ENCODE data around the gene ESRRB. TPM values are rescaled to one million over a fixed set of nuclear protein-coding genes. Genes with fewer than 3 reads are reported as not detected.

The ESRRB gene
- polyA plus RNA-seq, 6 donors from 2014 or later, result not detected

DNA sequence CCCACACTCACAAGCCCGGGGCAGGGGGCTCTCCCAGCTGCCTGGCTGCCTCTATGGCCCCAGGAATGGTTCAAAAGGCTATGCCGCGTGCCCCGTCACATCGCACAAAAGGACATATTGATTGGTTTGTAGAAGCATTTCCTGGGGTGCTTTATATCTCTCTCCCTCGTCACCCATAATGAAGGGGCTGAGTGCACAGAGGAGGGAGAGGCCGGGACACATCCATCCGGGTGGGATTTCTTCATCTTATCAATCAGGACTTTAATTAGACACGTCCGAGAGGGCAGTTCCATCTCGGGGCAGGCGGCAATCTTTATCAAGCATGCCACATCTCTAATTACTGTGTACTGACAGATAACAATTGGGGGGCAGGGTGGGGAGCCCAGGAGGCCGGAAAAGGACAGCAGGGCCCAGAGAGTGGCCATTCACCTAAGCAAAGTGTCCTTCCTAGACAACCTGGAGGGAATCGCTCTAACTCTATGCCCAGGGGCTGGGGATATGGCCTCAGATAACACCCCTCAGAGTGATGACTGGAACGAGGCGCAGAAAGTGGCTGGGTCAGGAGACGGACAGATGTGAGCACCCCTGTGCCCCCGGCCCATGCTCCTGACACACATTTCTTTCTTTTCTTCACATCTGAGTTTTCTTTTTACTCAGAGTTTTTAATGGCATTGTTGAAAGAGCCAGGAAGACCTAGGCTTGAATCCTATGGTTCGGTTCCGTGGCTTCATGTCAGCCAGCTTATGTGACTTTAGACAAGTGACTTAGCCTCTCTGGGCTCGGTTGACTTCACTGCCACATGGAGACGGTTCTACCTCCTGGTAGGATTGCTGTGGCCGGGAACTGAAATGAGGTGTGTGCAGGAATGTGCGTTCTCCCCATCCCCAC lies 36.0 kb upstream of the ESRRB start:
- ATAC-seq (ENCODE audit: low read depth in 2 of 2), result no peak
- H3K9me3 Mint-ChIP-seq, result peaks cover 0 to 11% (median 3%) of the 10 kb centered on the region in 7 donors
- H3K36me3 Mint-ChIP-seq, result peaks cover 4 to 8% of the 10 kb centered on the region in 2 donors
- no peak overlapping the region for H3K27ac Mint-ChIP-seq
- H3K4me1 Mint-ChIP-seq, result no peaks in the 10 kb centered on the region
- peak overlapping the region in 1 of 8 donors; percentile 73 for H3K4me3 Mint-ChIP-seq
- peaks cover 8 to 46% (median 42%) of the 10 kb centered on the region in 3 donors for H3K27me3 Mint-ChIP-seq
- DNase-seq, result no peak

DNA sequence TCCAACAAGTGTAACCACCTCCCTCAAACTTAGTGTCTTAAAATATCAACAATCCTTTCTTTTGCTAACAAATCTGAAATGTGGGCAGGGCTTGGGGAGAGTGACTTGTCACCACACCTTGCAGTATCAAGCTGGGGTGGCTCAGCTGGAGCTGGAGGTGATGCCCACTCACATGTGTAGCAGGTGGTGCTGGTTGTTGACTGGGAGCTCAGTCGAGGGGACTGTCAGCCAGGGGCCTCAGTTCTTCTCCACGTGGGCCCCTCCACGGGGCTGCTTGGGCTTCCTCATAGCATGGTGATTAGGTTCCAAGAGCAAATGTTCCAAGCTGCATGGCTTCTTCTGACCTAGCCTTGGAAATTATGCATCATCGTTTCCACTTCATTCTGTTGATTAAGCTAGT lies 32.6 kb upstream of the ESRRB start:
- no peak overlapping the region for H3K4me3 Mint-ChIP-seq
- ATAC-seq (ENCODE audit: low read depth in 2 of 2) (no peak), DNase-seq (no peak)
- H3K36me3 Mint-ChIP-seq, result peaks cover 0 to 8% of the 10 kb centered on the region in 2 donors
- H3K9me3 Mint-ChIP-seq, result peaks cover 0 to 11% (median 0%) of the 10 kb centered on the region in 7 donors
- H3K27ac Mint-ChIP-seq, result peak overlapping the region in 1 of 6 donors; percentile 36
- H3K4me1 Mint-ChIP-seq, result no peaks in the 10 kb centered on the region
- peaks cover 16 to 47% (median 28%) of the 10 kb centered on the region in 3 donors for H3K27me3 Mint-ChIP-seq

DNA sequence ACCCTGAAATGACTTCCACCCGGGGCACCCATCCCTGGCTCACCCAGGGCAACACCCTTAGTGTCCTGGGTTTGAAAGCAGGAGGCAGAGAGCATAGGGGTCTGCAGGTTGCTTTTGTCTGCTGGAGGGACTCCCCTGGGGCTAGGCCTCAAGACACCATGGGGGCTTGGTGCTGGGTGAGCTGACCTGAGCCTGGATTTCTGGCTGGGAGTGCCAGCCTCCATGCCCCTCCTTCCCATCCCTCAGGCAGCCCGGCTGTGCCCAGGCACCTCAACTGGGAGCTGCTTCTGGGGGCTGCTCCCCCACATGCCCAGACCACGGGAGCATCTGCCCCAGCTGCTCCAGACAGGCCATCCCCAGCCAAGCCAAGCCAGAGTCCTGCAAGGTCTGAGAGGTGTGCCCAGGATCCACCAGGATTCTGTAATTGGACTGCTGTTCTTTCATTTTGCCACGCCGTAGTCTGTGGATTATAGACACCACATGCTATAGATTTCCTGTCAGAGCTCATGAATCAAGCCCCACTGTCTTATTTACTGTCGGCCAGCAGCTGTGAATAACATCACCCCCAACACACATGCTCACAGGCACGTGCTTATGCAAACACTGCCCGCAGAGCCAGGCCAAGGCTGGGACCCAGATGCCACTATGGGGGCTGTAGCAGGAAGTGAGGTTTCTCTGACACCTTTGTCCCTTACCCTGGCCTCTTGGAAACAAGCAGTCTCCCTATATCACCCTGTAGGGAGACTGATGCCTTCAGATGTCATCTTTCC lies 29.4 kb upstream of the ESRRB start:
- H3K9me3 Mint-ChIP-seq, result peaks cover 0 to 11% (median 0%) of the 10 kb centered on the region in 7 donors
- DNase-seq (no peak), ATAC-seq (ENCODE audit: low read depth in 2 of 2) (no peak)
- peaks cover 0 to 8% of the 10 kb centered on the region in 2 donors for H3K36me3 Mint-ChIP-seq
- no peaks in the 10 kb centered on the region for H3K4me1 Mint-ChIP-seq
- H3K4me3 Mint-ChIP-seq, result peak overlapping the region in 1 of 8 donors; percentile 41
- H3K27ac Mint-ChIP-seq, result peak overlapping the region in 1 of 6 donors; percentile 74
- peaks cover 34 to 64% (median 50%) of the 10 kb centered on the region in 3 donors for H3K27me3 Mint-ChIP-seq

DNA sequence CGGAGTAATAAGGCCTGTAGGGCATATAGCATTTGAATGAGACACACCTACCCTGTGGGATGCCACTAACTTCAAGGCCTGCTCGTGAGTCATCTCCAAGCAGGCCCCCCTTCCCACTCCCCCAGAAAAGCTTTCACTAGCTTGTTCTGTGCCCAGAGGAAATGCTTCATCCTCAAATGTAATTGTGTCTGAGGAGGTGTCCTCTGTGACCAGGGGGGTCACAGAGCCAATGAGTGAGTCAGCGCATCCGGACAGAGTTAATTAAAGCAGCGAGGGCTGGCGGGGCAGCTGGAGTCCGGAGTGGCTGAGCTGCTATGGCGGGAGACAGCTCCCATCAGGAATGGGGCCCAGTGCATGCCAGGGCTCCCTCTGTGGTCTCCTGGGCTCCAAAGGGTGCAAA lies 27.0 kb upstream of the ESRRB start:
- ATAC-seq (ENCODE audit: low read depth in 2 of 2), result no peak
- Mint-ChIP-seq H3K4me3 (no peak overlapping the region), H3K4me1 (peaks cover 0 to 6% (median 4%) of the 10 kb centered on the region in 3 donors), H3K27me3 (peaks cover 48 to 64% (median 52%) of the 10 kb centered on the region in 3 donors), H3K36me3 (no peaks in the 10 kb centered on the region), H3K9me3 (no peaks in the 10 kb centered on the region), H3K27ac (no peak overlapping the region)
- DNase-seq, result no peak

DNA sequence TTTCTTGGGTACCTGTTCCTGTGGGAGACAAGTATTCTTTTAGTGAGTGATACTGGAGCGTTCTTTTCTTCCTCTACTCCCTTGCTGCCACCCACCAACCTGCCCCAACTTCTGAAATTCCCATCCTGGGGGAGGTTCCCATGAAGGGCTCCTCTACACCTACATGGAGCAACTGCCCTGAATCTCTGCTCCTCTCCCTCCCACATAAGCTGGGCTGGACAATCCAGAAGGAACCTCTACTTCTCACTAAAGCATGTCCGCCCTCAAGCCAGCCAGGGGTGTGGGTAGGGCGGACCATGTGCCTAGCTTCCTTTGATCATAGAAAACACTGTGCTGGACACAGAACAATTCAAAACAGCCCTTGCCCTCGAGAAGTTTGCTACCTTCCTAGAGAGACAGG lies 25.9 kb upstream of the ESRRB start:
- Mint-ChIP-seq H3K27ac (no peak overlapping the region), H3K9me3 (no peaks in the 10 kb centered on the region), H3K36me3 (no peaks in the 10 kb centered on the region), H3K27me3 (peaks cover 52 to 70% (median 55%) of the 10 kb centered on the region in 3 donors), H3K4me1 (peaks cover 0 to 6% (median 4%) of the 10 kb centered on the region in 3 donors), H3K4me3 (no peak overlapping the region)
- no peak for DNase-seq
- no peak for ATAC-seq (ENCODE audit: low read depth in 2 of 2)

DNA sequence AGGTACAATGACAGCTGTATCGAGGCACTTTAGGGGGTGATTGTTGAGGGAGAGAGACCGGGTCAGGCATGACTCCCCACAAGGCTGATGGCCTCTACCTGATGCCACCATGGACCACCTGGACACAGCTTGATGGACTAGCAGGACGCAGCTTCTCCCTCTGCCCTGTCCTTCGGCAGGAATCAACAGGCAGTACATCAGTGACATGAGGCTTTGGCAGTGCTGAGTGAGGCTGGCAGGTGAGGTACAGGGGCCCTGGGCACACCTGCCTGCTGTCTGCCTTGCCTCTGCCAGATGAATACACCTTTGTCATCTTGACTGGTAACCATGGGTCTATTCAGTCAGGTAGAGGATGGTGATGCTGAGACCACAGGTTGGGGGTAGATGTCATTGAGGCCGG lies 25.3 kb upstream of the ESRRB start:
- H3K9me3 Mint-ChIP-seq, result no peaks in the 10 kb centered on the region
- no peaks in the 10 kb centered on the region for H3K36me3 Mint-ChIP-seq
- peaks cover 51 to 72% (median 62%) of the 10 kb centered on the region in 3 donors for H3K27me3 Mint-ChIP-seq
- no peak for DNase-seq
- ATAC-seq (ENCODE audit: low read depth in 2 of 2), result no peak
- no peak overlapping the region for H3K27ac Mint-ChIP-seq
- H3K4me3 Mint-ChIP-seq, result no peak overlapping the region
- H3K4me1 Mint-ChIP-seq, result peaks cover 0 to 6% (median 4%) of the 10 kb centered on the region in 3 donors

DNA sequence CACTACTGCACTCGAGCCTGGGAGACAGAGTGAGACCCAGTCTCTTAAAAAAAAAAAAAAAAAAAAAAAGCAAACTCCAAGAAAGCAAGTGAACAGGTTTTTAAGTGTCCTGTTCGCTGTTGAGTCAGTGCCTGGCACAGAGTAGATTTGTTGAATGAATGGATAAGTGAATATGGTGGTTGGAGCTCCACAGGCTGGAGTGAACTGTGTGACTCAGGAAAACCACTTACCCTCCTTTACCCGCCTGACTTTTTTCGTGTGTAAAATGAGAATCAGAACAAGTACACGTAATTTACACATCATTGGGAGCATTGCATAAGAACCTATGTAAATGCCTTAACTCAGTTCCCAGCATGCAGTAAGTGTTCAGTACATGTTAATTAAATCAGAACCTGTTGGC lies 24.0 kb upstream of the ESRRB start:
- Mint-ChIP-seq H3K4me3 (peak overlapping the region in 1 of 8 donors; percentile 39), H3K27ac (no peak overlapping the region), H3K4me1 (peaks cover 0 to 6% (median 4%) of the 10 kb centered on the region in 3 donors), H3K9me3 (no peaks in the 10 kb centered on the region), H3K36me3 (no peaks in the 10 kb centered on the region), H3K27me3 (peaks cover 48 to 80% (median 75%) of the 10 kb centered on the region in 3 donors)
- ATAC-seq (ENCODE audit: low read depth in 2 of 2) (no peak), DNase-seq (no peak)

DNA sequence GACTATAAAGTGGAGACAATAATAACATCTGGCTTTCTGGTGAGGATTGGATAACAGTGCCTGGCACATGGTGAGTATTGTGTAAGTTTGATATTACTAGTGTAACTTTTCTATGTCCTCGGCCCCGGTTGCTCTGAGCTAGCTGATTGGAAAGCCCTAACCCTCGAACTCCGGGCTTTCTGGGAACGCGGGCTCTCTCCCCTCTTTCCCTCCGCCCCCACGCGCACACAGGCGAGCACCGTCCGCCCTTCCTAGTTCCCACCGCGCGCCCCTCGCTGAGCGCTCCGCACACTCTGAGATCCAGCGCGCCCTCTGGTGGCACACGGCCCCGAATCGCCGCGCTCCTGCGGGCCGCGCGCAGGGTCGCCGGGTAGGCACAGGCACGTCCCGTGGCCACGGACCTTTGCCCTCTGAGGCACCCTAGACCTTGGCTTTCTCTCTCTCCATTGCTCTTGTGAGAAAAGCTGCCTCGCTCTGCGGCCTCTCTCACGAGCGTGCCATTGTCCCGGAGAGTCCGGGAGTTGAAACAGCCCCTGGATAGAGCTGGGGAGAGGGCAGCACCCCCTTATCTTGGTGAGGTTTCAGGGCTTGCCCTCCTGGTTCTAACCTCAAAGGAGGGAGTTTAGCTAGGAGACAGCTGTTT lies 23.2 kb upstream of the ESRRB start:
- DNase-seq, result peak; percentile 32
- Mint-ChIP-seq H3K4me3 (peak overlapping the region in 2 of 8 donors; percentile 22 to 60), H3K36me3 (no peaks in the 10 kb centered on the region), H3K4me1 (peaks cover 0 to 6% (median 4%) of the 10 kb centered on the region in 3 donors), H3K27ac (no peak overlapping the region), H3K9me3 (no peaks in the 10 kb centered on the region), H3K27me3 (peaks cover 50 to 83% (median 81%) of the 10 kb centered on the region in 3 donors)
- ATAC-seq (ENCODE audit: low read depth in 2 of 2), result peak; percentile 23 to 37

DNA sequence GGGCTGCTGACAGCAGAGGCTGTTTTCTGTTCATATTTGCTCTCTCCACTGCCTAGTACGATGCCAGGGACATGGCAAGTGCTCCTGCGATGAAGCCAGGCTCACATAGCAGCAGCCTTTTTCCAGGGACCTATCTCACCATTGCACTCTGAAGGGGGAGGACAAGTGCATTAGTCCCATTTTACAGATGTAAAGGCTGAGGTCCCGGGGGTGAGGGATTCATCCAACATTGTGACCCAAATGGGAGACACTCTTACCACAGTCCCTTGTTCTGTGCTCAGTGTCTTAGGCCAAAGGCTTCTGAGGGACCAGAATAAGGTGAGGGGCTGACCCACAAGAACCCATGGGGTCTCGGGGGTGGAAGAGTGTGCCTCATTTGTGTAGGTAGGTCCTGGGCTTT lies 21.6 kb upstream of the ESRRB start:
- Mint-ChIP-seq H3K27ac (peak overlapping the region in 1 of 6 donors; percentile 47), H3K36me3 (no peaks in the 10 kb centered on the region), H3K9me3 (no peaks in the 10 kb centered on the region), H3K4me3 (no peak overlapping the region), H3K4me1 (peaks cover 0 to 6% (median 4%) of the 10 kb centered on the region in 3 donors), H3K27me3 (peaks cover 45 to 76% (median 70%) of the 10 kb centered on the region in 3 donors)
- ATAC-seq (ENCODE audit: low read depth in 2 of 2), result no peak
- no peak for DNase-seq

DNA sequence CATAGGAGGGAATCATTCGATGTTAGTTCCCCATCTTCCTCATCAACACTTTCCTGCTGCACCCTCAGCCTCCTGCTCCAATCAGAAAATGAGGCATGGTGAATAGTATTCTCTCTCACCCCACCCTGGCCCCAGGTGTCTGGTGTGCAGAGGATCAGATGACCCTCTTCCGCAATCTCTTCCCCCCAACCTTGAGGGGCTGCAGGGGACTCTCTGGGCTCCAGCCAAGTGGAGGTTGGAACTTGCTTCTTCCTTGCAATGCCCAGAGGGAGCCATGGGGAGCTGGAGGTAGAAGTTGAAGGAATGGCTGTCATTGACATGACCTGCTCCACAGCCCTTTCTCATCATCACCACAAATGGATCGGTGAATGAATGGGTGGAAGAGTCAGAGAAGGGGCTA lies 20.2 kb upstream of the ESRRB start:
- no peak for ATAC-seq (ENCODE audit: low read depth in 2 of 2)
- no peaks in the 10 kb centered on the region for H3K9me3 Mint-ChIP-seq
- no peaks in the 10 kb centered on the region for H3K36me3 Mint-ChIP-seq
- peaks cover 0 to 6% (median 4%) of the 10 kb centered on the region in 3 donors for H3K4me1 Mint-ChIP-seq
- peaks cover 44 to 75% (median 61%) of the 10 kb centered on the region in 3 donors for H3K27me3 Mint-ChIP-seq
- no peak for DNase-seq
- no peak overlapping the region for H3K27ac Mint-ChIP-seq
- no peak overlapping the region for H3K4me3 Mint-ChIP-seq

DNA sequence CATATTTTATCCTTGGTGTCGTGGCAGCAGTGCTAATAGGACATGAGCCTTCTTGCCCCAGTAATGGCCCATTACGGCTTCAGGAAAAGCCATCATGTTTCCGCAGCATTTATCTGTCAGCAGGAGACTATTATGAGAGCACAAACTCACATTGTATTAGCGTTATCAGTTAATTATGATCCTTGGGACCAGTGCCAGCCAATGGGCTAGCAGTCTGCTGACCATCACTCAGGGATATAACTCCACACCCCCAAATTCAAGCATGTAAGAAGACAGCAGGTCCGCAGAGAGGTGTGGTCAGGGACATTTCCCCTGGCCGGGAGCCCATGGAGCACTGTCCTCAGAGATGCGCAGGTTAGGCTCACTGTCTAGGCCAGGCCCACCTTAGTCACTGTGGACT lies 4.9 kb upstream of the ESRRB start:
- peaks cover 0 to under 1% (median 0%) of the 10 kb centered on the region in 3 donors for H3K4me1 Mint-ChIP-seq
- peaks cover 0 to 3% (median 0%) of the 10 kb centered on the region in 7 donors for H3K9me3 Mint-ChIP-seq
- H3K4me3 Mint-ChIP-seq, result no peak overlapping the region
- ATAC-seq (ENCODE audit: low read depth in 2 of 2), result no peak
- DNase-seq, result no peak
- peaks cover 49 to 69% (median 65%) of the 10 kb centered on the region in 3 donors for H3K27me3 Mint-ChIP-seq
- H3K36me3 Mint-ChIP-seq, result no peaks in the 10 kb centered on the region
- H3K27ac Mint-ChIP-seq, result no peak overlapping the region

DNA sequence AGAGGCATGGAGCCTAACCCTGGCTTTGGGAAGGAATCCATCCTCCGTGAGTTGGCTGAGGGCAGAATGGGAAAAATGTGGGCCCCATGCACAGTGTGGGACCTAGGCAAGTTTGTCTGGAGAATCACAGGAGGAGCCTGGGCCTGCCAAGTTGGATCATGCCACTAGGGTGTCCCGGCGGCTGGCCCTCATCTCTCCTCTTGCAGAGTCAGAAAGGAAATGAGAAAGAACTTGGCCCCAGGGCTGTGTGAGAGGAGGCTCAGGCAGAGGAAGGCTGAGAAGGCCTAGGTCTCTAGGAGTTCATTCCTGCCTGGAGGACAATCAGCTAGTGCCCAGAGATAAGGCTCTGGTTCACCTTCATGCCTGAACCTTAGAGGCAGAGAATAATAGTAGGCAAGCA lies 2.5 kb upstream of the ESRRB start:
- peaks cover 60 to 78% (median 71%) of the 10 kb centered on the region in 3 donors for H3K27me3 Mint-ChIP-seq
- H3K9me3 Mint-ChIP-seq, result peaks cover 0 to 5% (median 0%) of the 10 kb centered on the region in 7 donors
- DNase-seq, result no peak
- no peak overlapping the region for H3K27ac Mint-ChIP-seq
- no peaks in the 10 kb centered on the region for H3K36me3 Mint-ChIP-seq
- peaks cover 4 to 11% (median 5%) of the 10 kb centered on the region in 3 donors for H3K4me1 Mint-ChIP-seq
- no peak for ATAC-seq (ENCODE audit: low read depth in 2 of 2)
- no peak overlapping the region for H3K4me3 Mint-ChIP-seq

DNA sequence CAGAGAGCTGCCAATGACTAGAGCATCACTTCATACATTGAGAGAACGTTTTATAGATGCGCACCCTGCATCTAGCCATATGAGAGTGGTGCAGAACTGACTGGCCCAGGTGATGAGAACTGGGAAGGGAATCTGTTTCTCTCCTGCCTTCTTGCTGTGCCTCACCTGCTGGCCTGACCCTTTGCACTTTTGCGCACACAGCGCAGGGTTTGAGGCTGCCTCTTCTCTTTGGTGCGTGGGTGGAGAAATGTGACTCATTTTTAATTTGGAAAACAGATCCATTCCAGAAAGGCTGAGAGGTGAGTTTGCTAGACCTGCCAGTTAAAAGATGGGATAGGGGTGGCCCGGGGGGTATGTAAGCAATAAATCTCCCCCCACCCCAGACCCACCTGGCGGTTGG lies 453 bp upstream of the ESRRB start:
- DNase-seq, result no peak
- no peak overlapping the region for H3K4me3 Mint-ChIP-seq
- peaks cover 69 to 91% (median 85%) of the 10 kb centered on the region in 3 donors for H3K27me3 Mint-ChIP-seq
- no peak for ATAC-seq (ENCODE audit: low read depth in 2 of 2)
- no peaks in the 10 kb centered on the region for H3K36me3 Mint-ChIP-seq
- peaks cover 0 to 2% (median 0%) of the 10 kb centered on the region in 7 donors for H3K9me3 Mint-ChIP-seq
- no peak overlapping the region for H3K27ac Mint-ChIP-seq
- H3K4me1 Mint-ChIP-seq, result peaks cover 4 to 11% (median 5%) of the 10 kb centered on the region in 3 donors
